Measurements from ENCODE around the gene TCF19. TPM values are rescaled to one million over a fixed set of nuclear protein-coding genes. Genes with fewer than 3 reads are reported as not detected.

Gene TCF19
- polyA plus RNA-seq, 2 of the 4 experiments (the other 2 are of a cell fraction) = 7.4 to 11.2 TPM

DNA sequence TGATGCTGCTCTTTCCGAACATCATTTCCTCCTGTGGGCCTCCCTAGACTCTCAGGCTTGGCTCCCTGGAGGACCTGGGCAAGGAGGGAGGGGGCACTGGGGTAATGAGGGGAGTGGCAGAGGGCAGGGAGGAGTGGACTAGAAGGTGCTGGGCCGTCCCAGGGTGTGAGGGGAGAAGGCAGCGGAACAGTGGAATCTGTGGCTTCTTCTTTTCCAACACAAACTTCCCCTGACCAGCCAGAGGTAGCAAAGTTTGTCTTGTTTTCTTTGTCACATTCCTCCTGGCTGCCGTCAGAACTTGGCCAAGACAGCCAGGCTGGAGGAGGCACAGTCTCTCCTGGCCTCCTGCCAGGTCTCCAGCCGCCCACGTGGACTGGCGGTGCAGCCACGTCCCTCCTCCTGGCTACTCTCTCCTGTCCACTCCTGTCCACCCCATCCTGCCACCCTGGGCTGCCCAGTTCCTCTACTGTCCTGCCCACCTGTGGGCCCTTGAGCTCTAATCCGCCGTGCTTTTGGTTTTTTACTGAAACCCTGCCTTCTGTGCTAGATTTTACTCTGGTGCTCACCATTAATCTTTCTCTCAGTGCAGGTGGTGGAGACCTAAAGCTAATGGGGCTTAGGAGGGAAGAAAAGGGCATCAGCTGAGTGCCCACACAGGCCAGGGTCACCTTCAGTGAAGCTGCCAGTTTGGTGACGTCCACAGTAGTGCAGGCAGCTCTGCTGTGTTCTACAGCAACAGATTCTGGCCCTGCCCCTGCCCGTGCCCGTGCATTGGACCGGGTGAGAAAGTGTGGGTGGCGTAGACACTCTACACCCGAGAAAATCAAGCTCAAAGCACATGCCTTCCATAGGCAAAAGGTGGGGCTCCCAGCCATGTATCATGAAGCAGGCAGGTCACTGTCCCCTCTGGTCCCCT is 35.3 kb upstream of the TCF19 start:
- Histone ChIP-seq H3K27ac (peak overlapping the region; percentile 66 to 77; a peak in 5 of 6 replicates), H3K4me1 (peaks cover 36% of the 10 kb centered on the region), H3K4me3 (no peak overlapping the region), H3K4me2 (peak overlapping the region; percentile 67), H3K9me3 (no peaks in the 10 kb centered on the region)
- TF ChIP-seq, protein P1, sequence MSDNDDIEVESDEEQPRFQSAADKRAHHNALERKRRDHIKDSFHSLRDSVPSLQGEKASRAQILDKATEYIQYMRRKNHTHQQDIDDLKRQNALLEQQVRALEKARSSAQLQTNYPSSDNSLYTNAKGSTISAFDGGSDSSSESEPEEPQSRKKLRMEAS (IDR thresholded peaks at IDR 0.05) = peak; percentile 58
- TF ChIP-seq NR3C1 (IDR thresholded peaks at IDR 0.05) = no peak
- no peak for TF ChIP-seq RAD21 (conservative IDR thresholded peaks at IDR 0.05 in 1 of 2, IDR thresholded peaks at IDR 0.05 in 1 of 2)
- TF ChIP-seq HOXA7 (CRISPR knock-in tag; IDR thresholded peaks at IDR 0.05) = no peak
- TF ChIP-seq JUNB (IDR thresholded peaks at IDR 0.05) = no peak
- TF ChIP-seq HMGXB4 (CRISPR knock-in tag; IDR thresholded peaks at IDR 0.05; ENCODE audit: borderline replicate concordance) = no peak
- peak; percentile 55 to 73; a peak in 5 of 6 replicates for ATAC-seq
- CTCF ChIA-PET = interaction anchor here (0.6 to 1.5 kb wide), 5 partner anchors 8 to 207 kb away, joined by 3 to 7 read pairs (median 4); partner anchors contain the start of gene PSORS1C1
- DNase-seq (ENCODE audit: low read depth in 1 of 2, low spot score in 1 of 2) = peak; percentile 23 to 73
- WGBS (ENCODE audit: missing lambda C conversion rate) = 41% methylated on average over 12 of the region's 16 CpGs
- POLR2A ChIA-PET = no interaction called here
- FAIRE-seq = no peak

DNA sequence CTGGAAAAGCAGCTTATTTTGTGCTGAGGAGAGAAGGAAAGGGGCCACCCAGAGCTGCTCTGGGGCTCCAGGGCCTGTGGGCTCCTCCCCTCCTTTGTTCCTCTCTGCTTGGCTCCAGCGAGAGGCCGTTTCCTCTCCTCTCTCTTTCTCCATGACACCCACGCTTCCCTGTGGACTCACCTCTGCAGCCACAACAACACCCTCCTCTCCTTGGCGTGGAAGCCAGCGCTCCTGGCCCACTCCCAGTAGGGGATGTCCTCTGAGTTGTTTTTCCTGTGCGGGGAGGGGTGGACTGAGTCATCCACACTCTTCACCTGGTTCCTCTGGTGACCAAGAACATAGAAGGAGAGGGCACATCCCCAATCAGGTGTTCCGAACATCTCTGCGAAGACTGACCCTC is 33.2 kb upstream of the TCF19 start:
- H3K4me3 ChIP-seq = no peak overlapping the region
- H3K9me3 ChIP-seq = no peaks in the 10 kb centered on the region
- H3K4me1 ChIP-seq = peaks cover 36% of the 10 kb centered on the region
- CTCF ChIA-PET = interaction anchor here (1.1 to 7.0 kb wide), 3 partner anchors 9 to 69 kb away, joined by 3 to 46 read pairs (median 27); partner anchors contain the start of gene PSORS1C1
- peak overlapping the region; percentile 44 to 45; a peak in 2 of 6 replicates for H3K27ac ChIP-seq
- FAIRE-seq (no peak), ATAC-seq (no peak), DNase-seq (ENCODE audit: low read depth in 1 of 2, low spot score in 1 of 2) (no peak)
- TF ChIP-seq CHD2 (IDR thresholded peaks at IDR 0.05; ENCODE audit: low read length, partially characterized antibody) = no peak
- no peak for TF ChIP-seq MAFK (IDR thresholded peaks at IDR 0.05; ENCODE audit: partially characterized antibody)
- no peak for TF ChIP-seq RFX5 (IDR thresholded peaks at IDR 0.05)
- TF ChIP-seq ZFP36 (IDR thresholded peaks at IDR 0.05; ENCODE audit: borderline replicate concordance, partially characterized antibody) = no peak
- no peak for TF ChIP-seq HEYL (CRISPR knock-in tag; IDR thresholded peaks at IDR 0.05)
- TF ChIP-seq NPAS2 (CRISPR knock-in tag; IDR thresholded peaks at IDR 0.05; ENCODE audit: borderline replicate concordance) = no peak
- no peak for TF ChIP-seq REST (IDR thresholded peaks at IDR 0.05)
- TF ChIP-seq POLR2AphosphoS2 (conservative IDR thresholded peaks at IDR 0.05; ENCODE audit: low read length) = no peak
- TF ChIP-seq ATOH8 (CRISPR knock-in tag; IDR thresholded peaks at IDR 0.05; ENCODE audit: low read depth) = no peak
- no peak for TF ChIP-seq JUN (IDR thresholded peaks at IDR 0.05)
- TF ChIP-seq BHLHE40 (IDR thresholded peaks at IDR 0.05; ENCODE audit: low read depth, low read length) = no peak
- TF ChIP-seq FOXS1 (CRISPR knock-in tag; IDR thresholded peaks at IDR 0.05) = no peak
- no peak for TF ChIP-seq RCOR1 (IDR thresholded peaks at IDR 0.05; ENCODE audit: low read depth, low read length)
- TF ChIP-seq CHD4 (IDR thresholded peaks at IDR 0.05; ENCODE audit: borderline replicate concordance) = no peak
- TF ChIP-seq EHMT2 (IDR thresholded peaks at IDR 0.05; ENCODE audit: low read depth) = no peak
- TF ChIP-seq MAZ (IDR thresholded peaks at IDR 0.05; ENCODE audit: borderline replicate concordance, low read depth, low read length) = no peak
- WGBS (ENCODE audit: missing lambda C conversion rate) = 51% methylated on average over 8 of the region's 8 CpGs
- H3K4me2 ChIP-seq = peak overlapping the region; percentile 28; the same call in 1 of the 3 replicates
- POLR2A ChIA-PET = interaction anchor here (0.6 kb wide), 1 partner anchor 11 kb away, joined by 3 read pairs; the partner anchor contains the start of gene PSORS1C1

Measured in A549 (cell line).